ENCODE measurements around the gene CRISP3.

The CRISP3 gene

DNA sequence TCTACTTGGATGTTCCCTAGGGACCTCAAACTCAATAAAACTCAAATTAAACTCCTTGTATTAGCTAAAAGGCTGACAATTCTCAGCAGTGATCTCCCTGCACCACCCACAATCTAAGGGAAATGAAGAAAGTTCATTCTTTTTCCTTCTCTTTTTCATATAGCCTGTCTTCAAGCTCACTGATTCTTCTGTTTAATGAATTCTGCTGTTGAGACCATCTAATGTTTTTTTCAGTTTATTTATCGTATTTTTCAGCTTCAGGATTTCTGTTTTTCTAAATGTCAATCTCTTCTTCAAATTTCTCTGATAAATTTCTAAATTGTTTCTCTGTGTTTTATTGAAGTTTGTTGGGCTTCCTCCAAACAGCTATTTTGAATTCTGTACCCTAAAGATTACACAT, 50.7 kb downstream of the CRISP3 start:
- in situ Hi-C loops (cut with MboI; ENCODE audit: low sequenced_read_pairs) = no loop called here

DNA sequence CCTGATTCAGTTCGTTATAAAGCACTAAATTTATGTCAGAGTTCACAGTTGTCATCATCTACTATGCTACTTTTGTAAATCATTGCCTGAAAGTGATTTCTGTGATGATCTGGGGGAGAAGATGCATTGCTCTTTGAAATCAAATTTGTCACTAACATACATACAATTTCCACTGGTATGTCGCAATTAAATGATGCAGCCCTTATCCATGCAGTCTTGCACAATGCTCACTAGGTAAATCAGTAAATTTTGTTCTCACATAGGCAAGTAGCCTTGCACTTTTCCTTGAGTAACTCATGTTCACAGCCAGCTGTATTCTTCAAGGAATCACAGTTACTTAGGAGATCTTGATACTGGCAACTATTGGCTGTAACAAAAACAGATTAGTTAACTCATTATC, 51.7 kb downstream of the CRISP3 start:
- in situ Hi-C loops (cut with MboI; ENCODE audit: low sequenced_read_pairs) = no loop called here

Measured in HL-60/S4 treated with phorbol 12-myristate 13-acetate at 8.2 ng/mL for 4 days and 3 days (cell line).